GM19099 (cell line): ENCODE measurements around the gene ATIC.

Experiments
- POLR2A ChIP-seq: IDR thresholded peaks from 3 replicates; pipeline ENCODE4 v1.6.1; 2011; ENCODE audit warnings: low read depth; ENCODE audit not compliant: insufficient read length; ENCODE audit errors: extremely low read depth

The ATIC gene

DNA sequence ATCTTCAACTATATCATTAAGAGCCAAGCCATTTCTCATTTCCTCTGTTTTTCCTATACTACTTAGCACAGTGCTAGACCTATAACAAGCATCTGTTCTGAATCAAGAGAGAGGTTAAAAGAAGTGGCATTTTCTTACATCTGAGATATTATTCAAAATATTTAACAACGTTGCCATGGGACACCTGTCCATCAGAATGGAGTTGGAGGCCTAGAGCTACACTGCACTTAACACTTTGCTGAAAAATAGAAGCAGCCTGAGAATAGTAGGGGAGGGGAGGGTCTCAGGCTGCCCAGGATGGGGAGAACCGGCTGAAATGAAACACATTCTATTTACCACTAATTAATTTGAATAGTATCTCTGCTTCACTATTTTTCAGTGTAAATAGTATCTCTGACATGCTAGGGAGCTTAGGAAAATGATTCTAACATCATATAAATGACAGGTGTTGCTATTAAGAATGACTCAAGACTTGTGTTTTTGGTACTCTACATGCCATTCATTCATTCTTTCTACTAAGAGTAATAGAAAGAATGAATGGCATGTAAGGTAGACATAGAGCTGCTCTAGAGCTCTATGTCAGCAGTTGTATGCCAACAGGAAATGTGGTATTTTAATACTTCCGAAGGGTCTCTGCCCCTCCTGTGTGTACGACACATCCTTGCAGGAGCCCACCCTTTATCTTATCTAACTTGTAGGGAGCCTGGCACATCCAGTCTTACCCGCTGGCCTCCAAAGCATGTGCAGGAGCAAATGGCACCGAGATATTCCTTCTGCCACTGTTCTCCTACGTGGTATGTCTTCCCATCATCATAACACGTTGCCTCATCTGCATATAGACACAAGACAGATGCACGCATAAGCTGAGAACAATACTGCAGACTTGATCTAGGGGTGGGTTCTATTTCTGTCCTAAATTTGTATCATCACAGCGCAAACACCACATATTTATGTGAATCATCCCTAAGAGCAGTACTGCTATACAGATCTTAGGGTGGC is 52.6 kb downstream of the ATIC start:
- no peak for TF ChIP-seq POLR2A

DNA sequence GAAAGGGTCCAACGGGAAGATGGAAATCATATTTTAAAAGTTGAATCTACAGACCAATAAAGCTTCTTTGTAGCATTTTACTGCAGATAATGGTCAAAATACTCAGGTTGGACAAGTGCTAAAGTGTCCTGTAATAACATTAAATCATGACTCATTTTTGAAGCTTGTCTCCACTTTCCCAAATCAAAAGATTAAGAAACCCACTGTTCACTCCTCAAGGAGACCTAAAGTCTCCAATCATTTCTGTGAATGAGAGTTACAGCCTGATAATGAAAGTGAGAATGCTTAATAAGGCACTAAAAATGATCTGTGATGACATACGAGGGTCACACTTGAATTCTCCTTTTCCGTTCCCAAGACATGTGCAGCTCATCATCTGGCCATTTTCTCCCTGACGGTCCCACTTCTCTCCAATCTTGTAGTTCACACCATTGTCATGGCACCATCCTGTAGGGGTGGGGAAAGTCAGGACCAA is 53.4 kb downstream of the ATIC start:
- TF ChIP-seq POLR2A, result no peak

- no peak for TF ChIP-seq POLR2A
Observed at GRCh38 chr2:215366440-215367032, 54.7 kb downstream of the ATIC start.

GRCh38 chr2:215367662-215368492 is 56.0 kb downstream of the ATIC start:
- TF ChIP-seq POLR2A, result no peak

DNA sequence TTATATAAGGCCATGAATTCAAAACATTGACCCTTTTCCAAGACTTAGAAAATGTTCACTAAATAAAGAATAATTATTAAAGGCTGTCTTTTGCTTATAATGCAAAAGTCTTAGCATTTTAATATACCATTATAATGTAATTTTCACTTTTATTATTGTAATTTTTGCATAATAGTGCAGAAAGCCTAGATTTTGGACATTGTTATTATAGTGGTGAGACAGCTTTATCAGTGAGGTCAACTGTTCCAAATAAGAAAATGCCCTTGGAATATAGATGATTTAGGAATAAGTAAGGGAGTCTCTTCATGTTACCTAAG is 56.6 kb downstream of the ATIC start:
- TF ChIP-seq POLR2A, result no peak

- TF ChIP-seq POLR2A, result no peak
Observed at GRCh38 chr2:215369181-215369760, 57.4 kb downstream of the ATIC start.

DNA sequence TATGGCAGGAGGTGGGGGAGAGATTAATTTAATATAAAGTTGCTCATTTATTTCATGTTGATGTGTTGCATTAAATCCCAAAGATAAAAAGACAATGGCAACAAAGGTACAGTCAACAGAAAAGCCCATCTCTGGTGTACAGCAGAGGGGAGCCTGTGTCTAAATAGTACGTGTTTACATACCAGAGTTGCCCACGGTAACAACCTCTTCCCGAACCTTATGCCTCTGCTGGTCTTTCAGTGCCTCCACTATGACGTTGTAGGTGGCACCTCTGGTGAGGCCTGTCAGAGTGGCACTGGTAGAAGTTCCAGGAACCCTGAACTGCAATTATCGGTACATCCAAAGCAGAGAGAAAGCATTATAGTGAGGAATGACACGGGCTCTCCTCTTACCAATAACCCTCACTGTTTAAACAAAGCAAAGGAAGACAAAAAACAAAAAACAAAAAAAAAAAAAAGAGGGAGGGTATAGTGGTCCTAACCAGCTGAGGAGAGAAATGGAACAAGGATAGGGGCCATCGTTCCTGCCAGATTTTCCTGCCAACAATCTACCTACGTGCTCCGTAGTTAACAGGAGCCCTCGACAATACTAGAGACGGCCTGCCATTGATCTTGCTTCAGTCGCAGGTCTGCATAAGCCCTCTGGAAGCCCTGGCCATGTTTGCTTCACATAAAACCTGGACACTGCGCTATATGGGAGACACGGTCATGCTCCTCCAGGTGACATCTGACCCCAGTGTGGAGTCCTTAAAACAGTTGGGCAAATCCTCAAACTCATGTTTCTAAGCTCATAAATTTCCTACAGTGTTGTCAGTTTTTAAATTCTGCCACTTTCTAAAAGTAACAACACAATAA is 58.5 kb downstream of the ATIC start:
- no peak for TF ChIP-seq POLR2A

GRCh38 chr2:215371915-215372897 is 60.3 kb downstream of the ATIC start:
- no peak for TF ChIP-seq POLR2A

DNA sequence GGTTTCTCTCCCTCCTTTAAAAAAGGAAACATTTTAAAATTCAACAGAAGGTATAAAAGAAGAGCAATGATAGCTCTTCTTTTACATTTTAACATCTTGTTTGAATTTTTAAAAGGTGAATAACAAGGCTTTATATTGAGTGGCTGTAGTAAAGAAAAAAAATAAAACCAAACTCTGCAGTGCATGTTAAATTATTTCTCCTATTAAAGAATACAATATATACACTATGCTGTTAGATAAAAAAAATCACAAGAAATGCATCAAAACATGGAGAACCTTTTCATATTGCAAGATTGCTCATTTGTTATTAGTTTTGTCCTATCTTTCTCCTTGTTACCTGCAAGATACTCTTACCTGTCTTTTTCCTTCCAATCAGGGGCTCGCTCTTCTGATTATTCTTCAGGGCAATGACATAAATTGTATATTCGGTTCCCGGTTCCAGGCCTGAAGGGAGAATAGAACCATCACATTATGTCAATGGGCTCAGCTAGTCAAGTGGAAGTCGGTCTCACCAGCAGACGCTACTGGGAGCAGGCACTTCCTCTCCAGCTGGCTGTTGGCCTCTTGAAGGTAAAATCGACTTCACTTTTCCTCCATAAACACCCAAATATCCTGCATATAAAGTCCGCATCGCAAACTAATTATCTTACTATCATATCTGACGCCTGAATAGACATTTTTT is 61.2 kb downstream of the ATIC start:
- no peak for TF ChIP-seq POLR2A

DNA sequence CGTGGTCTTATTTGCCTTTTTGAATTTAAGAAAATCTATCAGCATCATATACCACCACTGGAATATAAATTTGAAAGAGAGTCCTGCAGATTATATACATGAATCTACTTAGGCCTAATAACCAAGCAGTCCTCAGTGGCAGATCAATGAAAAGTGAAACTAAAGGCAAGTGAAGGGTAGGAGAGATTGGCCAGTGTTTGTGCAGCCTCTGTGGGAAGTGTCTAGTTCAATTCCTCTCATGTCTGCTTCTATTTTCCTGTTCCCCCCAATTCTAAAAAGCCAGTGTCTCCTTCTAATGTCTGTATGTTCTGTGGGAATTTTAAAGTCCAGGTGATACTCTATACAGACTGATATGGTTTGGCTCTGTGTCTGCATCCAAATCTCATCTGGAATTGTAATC is 62.1 kb downstream of the ATIC start:
- no peak for TF ChIP-seq POLR2A

- TF ChIP-seq POLR2A, result no peak
Observed at GRCh38 chr2:215374642-215375466, 63.0 kb downstream of the ATIC start.

GRCh38 chr2:215375467-215375830 is 63.6 kb downstream of the ATIC start:
- TF ChIP-seq POLR2A, result no peak
